NCI-H1105 treated with DMSO at 0.1 percent for 48 hours (cell line): Measurements from ENCODE around the gene SLC24A4.

Experiments
- DNase-seq: peaks from one replicate; lab custom pipeline; 2025; lab: John Stamatoyannopoulos, UW

The SLC24A4 gene

DNA sequence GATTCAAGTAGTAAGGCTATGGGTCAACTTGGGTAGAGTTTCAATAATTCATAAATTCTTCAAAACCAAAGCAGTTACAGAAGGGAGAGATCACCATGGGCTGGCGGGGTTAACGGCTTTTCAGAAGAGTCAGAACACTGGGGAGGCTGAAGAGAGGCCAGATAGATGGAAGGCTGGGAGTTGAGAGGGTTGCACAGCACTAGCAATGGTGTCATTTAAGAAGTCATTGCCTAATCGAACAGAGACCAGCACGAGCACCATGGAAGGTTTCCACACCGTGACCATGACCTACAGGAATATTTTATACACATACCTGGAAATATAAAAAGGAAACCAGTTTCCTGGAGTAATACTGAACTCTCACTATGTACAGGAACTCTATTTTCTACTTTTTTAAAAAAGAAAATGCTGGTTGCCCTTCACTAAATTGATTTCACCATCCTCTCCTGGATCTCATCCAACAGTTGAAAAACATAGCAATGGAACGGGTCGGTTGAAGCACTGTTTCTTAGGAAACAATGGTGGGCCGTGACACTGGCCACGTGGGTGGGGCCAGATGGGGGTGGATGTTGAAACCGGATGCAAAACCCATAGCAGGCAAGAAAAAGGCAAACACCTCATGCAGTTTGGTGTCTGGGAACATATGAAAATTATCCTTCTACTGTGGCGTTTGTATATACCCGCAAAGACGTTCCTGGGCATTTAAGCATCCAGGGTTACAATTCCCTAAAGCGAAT, 152.7 kb downstream of the SLC24A4 start:
- no peak for DNase-seq

GRCh38 chr14:92480856-92481255, 157.9 kb downstream of the SLC24A4 start:
- DNase-seq, result no peak

DNA sequence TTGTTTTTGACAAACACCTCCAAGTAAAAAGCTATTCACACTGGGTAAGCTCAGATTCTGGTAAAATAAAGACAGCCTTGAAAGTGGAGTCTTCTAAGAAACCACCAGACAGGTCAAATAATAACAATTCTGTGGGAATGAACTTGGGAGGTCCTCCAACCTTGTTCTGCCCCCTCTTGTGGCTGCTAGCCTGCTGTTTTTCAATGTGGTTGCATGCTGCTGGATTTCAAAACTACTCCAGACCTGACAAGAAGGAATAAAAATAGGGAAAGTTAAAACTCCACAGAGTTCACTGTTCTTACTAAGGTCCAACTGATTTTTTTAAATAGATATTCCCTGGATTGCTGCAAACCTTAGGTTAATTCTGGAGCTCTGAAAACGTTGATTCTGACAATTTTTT, 158.4 kb downstream of the SLC24A4 start:
- DNase-seq, result no peak

DNA sequence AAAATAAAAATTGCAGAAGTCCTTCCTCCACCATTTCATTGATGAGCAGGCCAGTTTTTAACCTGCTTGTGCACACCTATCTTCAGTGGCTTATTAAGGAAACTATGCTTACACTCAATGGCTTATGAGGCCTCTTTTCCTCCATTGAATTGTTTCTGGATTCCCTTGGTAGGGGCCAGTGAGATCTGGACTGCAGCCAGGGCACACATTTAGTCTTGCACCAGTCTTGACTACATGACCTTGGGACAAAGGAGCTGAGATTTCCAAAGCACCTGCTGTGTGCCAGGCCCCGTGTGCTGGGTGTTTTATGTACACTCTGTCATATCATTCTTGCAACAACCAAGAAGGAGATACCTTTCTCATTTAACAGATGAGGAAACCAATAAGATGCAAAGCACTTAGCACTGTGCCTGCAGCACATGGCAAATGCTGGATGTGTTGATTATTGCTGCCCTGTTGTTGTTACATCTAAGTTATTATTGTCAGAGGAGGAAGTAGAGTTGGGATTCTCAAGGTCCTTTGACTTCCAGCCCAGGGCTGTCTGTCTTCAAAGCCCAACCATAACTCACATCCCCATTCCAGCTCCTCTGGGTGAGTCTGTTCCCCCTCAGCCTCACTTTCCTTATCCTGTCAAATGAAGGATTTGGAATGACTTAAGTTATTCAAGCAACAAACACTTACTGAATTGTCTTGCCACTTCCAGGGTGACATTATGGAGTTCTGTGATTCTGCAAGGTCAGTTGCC, 159.0 kb downstream of the SLC24A4 start:
- no peak for DNase-seq

DNA sequence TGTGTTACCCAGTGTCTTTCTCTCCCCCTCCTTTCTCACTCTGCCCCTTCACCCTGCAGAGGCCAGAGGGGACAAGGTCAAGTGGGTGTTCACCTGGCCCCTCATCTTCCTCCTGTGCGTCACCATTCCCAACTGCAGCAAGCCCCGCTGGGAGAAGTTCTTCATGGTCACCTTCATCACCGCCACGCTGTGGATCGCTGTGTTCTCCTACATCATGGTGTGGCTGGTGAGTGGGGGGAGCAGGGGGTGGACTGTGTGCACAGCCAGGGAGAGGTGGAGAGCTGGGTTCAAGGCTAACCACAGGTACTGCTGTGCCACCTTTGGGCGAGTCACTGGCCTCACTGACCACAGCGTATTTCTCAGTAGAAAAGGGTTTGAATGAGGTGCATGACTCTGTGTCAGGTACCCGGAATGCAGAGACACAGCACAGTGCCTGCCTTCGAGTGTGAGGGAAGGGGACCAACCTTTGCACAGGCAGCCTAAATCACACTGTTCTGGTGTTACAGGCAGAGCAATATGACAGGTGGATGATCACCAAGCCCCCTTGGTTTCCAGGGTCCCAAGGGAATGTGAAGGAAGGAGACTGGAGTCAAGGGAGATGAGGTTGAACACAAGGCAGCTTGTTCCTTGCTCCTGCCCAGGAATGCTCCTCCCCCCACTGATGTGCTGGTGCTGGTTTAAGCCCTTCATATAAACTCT, 159.8 kb downstream of the SLC24A4 start:
- no peak for DNase-seq

GRCh38 chr14:92484132-92484823, 161.3 kb downstream of the SLC24A4 start:
- no peak for DNase-seq

- DNase-seq, result no peak
Measured at GRCh38 chr14:92486881-92487280, 163.9 kb downstream of the SLC24A4 start.

DNA sequence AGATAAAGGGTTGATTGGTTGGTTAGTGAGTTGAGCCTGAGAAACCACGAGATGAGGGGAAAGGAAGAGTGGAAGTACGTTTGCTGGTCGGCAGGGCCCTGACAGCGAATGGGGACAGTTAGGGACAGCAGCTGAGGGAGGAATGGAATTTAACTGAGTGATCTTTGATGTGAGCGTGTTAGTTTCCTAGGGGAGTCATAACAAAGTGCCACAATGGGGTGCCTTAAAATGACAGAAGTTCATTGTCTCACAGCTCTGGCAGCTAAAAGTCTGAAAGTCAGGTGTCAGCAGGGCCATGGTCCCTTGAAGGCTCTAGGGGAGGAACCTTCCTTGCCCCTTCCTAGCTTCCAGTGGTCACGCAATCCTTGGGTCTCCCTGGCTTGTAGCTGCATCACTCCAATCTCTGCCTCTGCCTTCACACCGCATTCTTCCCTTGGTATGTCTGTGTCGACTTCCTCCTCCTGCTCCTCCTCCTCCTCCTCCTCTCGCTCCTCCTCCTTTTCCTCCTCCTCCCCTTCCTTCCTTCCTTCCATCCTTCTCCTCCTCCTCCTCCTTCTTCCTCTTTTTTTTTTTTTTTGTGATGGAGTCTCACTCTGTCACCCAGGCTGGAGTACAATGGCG, 164.7 kb downstream of the SLC24A4 start:
- DNase-seq, result no peak

DNA sequence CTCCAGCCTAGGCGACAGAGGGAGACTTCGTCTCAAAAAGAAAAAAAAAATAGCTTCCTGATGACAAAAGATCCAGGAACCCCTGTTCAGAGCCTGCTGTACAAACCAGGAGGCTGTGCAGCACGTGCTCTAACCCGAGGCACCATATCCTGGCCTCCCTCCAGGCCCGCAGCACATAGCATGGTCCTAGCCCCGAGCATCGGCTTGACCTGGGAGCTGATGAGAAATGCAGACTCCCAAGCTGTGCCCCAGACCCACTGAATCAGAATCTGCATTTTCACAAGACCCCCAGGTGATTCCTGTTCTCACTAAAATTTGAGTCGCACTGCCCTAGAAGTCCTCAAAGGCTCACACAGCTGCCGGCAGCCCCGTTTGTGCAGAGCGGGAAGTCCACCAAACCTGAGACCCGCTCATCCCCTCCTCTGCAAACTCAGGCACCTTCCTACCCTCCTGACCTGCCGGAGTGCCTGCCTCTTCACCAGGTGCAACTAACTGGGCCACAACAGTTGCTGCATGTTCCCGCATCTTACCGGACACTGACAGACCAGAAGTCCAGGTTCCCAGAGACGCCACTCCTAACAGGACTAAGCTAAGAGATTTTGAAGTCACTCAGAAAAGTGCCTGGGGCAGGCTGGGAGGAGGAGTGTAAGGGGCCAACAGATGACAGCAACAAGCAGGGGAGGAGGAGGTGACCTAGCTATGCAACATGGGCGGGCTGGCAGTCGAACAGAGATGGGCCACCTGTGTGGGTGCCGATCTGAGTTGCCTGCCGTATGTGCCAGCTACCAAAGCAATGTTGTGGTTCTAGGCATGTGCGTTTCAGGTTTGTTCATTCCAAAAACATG, 166.7 kb downstream of the SLC24A4 start:
- no peak for DNase-seq

- no peak for DNase-seq
Measured at GRCh38 chr14:92490239-92490959, 167.4 kb downstream of the SLC24A4 start.

DNA sequence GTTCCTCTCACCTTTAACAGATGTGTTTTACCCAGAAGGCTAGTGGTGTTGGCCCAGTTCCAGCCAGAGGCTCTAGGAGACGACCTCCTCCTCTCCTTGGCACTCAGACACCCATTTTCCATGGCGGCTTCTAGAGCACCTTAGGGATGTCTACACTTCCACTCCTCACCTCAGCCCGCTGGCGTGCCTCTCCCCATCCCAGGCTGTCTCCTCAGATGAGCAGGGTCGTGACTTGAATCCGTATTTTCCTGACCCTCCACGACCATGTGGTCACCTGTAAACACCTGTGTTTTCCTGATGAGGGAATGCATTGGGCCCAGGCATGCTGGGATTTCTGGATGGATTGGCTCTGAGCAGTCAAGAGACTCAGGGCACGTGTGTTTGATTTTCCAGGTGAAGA, 168.8 kb downstream of the SLC24A4 start:
- DNase-seq, result no peak

- DNase-seq, result no peak
Measured at GRCh38 chr14:92492258-92492657, 169.3 kb downstream of the SLC24A4 start.

GRCh38 chr14:92493024-92493423, 170.1 kb downstream of the SLC24A4 start:
- DNase-seq, result no peak

DNA sequence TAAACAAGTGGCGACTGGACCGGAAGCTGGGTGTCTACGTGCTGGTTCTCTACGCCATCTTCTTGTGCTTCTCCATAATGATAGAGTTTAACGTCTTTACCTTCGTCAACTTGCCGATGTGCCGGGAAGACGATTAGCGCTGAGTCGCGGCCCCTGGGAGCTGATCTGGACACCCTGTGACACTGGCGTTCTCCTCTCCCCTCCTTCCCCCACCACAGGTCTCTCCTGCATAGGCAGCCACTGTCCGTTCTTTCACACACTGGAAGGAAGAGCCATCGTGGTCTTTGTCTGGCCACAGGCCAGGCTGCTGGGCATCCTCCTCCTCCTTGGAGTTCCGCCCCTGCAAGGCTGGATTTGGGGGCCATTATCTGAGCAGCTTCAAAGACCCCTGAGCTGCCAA, 170.5 kb downstream of the SLC24A4 start:
- no peak for DNase-seq

GRCh38 chr14:92494512-92494911, 171.5 kb downstream of the SLC24A4 start:
- DNase-seq, result no peak

- no peak for DNase-seq
Measured at GRCh38 chr14:92495027-92495426, 172.1 kb downstream of the SLC24A4 start.

DNA sequence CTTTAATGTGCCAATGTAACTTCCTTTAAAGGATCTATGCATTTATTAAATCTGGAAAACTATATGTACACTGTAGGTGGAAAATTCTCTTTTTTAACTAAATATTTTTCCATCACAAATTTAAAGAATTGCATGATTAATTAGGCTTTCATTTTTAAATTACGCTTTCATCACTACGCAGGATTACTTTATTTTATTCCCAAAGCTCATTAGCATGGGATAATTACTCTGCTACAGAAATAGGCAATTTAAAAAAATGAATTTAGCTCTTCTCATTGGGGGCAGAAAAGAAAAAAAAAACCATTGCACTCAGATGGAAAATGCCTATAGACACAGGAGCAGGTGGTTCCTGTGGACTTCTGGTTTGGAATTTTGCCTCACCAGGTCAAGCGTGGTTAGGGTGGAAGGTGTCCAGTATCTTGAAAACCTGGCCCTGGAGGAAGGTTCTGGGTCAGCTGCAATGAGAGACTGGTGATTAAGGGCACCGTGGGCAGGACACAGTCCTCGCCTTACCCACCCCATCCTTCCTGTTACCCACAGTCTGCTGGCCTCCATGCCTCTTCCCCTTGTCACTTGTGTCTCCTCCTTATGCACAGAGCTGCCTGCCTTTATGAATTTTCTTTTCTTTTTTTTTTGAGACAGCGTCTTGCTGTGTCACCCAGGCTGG, 173.4 kb downstream of the SLC24A4 start:
- no peak for DNase-seq

DNA sequence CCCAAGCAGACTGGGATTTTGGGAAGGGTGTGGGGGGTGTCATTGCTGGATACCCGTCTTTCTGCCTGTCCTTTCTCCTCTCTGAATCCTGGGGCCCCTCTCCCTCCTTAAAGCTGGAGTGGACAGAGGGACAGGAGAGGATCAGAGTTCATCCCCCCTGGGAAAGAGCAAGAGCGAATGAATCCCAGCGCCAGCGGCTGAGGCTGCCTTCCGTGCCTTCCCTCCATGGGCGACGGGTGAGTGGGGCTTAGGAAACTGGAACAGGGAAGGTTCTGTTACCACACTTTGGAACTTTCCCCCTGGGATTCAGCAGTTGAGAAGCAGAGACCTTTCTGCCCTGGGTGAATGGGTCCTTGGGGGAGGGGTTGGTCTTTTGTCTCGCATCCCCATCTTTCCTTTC, 174.4 kb downstream of the SLC24A4 start:
- no peak for DNase-seq

DNA sequence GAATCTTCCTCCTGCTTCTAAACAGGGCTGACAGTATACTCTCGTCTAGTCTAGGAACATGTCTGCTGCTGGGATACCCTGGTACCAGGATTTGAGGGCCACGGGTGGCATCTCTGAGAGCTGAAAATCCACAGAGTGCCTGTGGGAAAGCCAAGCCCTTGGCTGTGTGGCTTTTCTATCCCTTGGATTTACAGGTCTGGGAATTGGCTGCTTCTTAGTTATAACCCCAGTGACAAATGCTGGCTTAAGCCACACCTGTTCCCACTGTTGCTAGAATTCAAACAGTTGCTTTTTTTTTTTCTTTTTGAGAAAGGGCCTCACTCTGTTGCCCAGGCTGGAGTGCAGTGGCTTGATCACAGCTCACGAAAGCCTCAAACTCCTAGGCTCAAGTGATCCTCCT, 176.3 kb downstream of the SLC24A4 start:
- no peak for DNase-seq

DNA sequence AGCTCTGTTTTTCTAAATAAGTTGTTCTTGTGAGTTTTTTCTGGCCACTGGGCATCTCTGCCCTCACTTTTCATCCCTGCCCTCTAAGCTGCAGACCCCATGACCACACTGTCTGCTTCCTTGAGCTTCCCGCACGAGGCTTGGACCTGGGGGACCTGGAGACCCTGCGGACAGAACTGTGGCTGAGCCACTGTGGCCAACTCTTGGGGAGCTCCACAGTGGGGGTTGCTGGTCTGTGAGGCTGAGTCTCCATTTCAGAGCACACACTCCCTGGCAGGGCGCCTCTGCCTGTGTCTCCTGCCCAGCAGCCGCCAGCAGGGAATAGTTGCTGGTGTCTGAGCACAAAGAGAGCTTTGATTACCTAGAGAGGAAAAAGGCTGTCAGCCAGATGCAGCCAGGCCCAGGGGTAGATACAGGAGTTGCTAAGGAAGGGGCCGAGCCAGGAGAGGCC, 177.6 kb downstream of the SLC24A4 start:
- DNase-seq, result no peak
